Measurements from ENCODE around the gene MPND. TPM values are rescaled to one million over a fixed set of nuclear protein-coding genes. Genes with fewer than 3 reads are reported as not detected.
A peak's percentile ranks its signal among the peaks of the same experiment; 100 is the strongest.

Gene MPND
- total and polyA plus RNA-seq, 2 of the 13 experiments (the other 11 are each of a cell fraction or from before 2014, with no cell fraction given): 10.8 to 15.8 TPM

GRCh38 chr19:4400135-4400936 lies 57.0 kb downstream of the MPND start, which contains the start of gene SH3GL1 (continued):
- TF ChIP-seq SSRP1 (CRISPR knock-in tag; IDR thresholded peaks at IDR 0.05): peak; percentile 63; the same call in 1 of the 2 replicates
- 0 out of 2 replicates have a peak, but pooled peaks have one; percentile 54 for TF ChIP-seq MAF1 (CRISPR knock-in tag; IDR thresholded peaks at IDR 0.05; ENCODE audit: borderline replicate concordance)
- TF ChIP-seq ZFP36L1 (CRISPR knock-in tag; IDR thresholded peaks at IDR 0.05): peak; percentile 89
- TF ChIP-seq ZNF703 (CRISPR knock-in tag; IDR thresholded peaks at IDR 0.05; ENCODE audit: borderline replicate concordance): no peak
- TF ChIP-seq CBX2 (IDR thresholded peaks at IDR 0.05; ENCODE audit: low read depth, low read length): no peak
- TF ChIP-seq CBX2 (CRISPR knock-in tag; IDR thresholded peaks at IDR 0.05; ENCODE audit: low read depth): no peak
- TF ChIP-seq ARID3A (IDR thresholded peaks at IDR 0.05; ENCODE audit: low read depth, low read length): peak; percentile 56; the same call in 1 of the 2 replicates
- TF ChIP-seq YEATS2 (CRISPR knock-in tag; IDR thresholded peaks at IDR 0.05; ENCODE audit: borderline replicate concordance): peak; percentile 94
- TF ChIP-seq PHF5A (CRISPR knock-in tag; IDR thresholded peaks at IDR 0.05; ENCODE audit: low read depth, unreplicated experiment): peak; percentile 66
- TF ChIP-seq HNF1B (CRISPR knock-in tag; IDR thresholded peaks at IDR 0.05): peak; percentile 90
- TF ChIP-seq ZNF501 (CRISPR knock-in tag; IDR thresholded peaks at IDR 0.05): no peak
- no peak for TF ChIP-seq SOX13 (IDR thresholded peaks at IDR 0.05)
- TF ChIP-seq SOX13 (CRISPR knock-in tag; conservative IDR thresholded peaks at IDR 0.05 in 1 of 2, IDR thresholded peaks at IDR 0.05 in 1 of 2): peak in 1 of 2 experiments; percentile 61; a peak in 1 of 4 replicates
- peak; percentile 91 for TF ChIP-seq HOXA3 (CRISPR knock-in tag; IDR thresholded peaks at IDR 0.05)
- TF ChIP-seq RFXAP (CRISPR knock-in tag; IDR thresholded peaks at IDR 0.05; ENCODE audit: borderline replicate concordance): peak; percentile 45; the same call in 1 of the 2 replicates
- TF ChIP-seq PITX1 (CRISPR knock-in tag; IDR thresholded peaks at IDR 0.05): peak; percentile 28; the same call in 1 of the 2 replicates
- TF ChIP-seq MEF2D (CRISPR knock-in tag; IDR thresholded peaks at IDR 0.05): 0 out of 2 replicates have a peak, but pooled peaks have one; percentile 42
- peak; percentile 87 for TF ChIP-seq ATF2 (CRISPR knock-in tag; IDR thresholded peaks at IDR 0.05)
- peak; percentile 59; the same call in 1 of the 2 replicates for TF ChIP-seq CREB1 (IDR thresholded peaks at IDR 0.05)
- TF ChIP-seq CREB1 (CRISPR knock-in tag; IDR thresholded peaks at IDR 0.05): peak; percentile 32; the same call in 1 of the 2 replicates
- peak; percentile 97 for TF ChIP-seq TFDP2 (CRISPR knock-in tag; IDR thresholded peaks at IDR 0.05)
- TF ChIP-seq ZNF891 (CRISPR knock-in tag; IDR thresholded peaks at IDR 0.05): no peak
- no peak for TF ChIP-seq ZNF234 (CRISPR knock-in tag; conservative IDR thresholded peaks at IDR 0.05)
- TF ChIP-seq GABPB1 (CRISPR knock-in tag; IDR thresholded peaks at IDR 0.05): peak; percentile 85
- no peak; the same call in 1 of the 2 replicates for TF ChIP-seq RARG (CRISPR knock-in tag; IDR thresholded peaks at IDR 0.05; ENCODE audit: low read depth)

All from HepG2 (cell line).